HEK293T (cell line): ENCODE data around the gene MAPT.

Experiments
- CTBP1 ChIP-seq: fragments of 450-650 bp; IDR thresholded peaks from 2 replicates; pipeline ENCODE4 v1.6.1; 2016; ENCODE audit warnings: borderline replicate concordance
- FOXA1 ChIP-seq: fragments of 450-650 bp; IDR thresholded peaks from 2 replicates; pipeline ENCODE4 v1.6.1; 2016; ENCODE audit warnings: mild to moderate bottlenecking
- FOXK2 ChIP-seq: fragments of 450-650 bp; IDR thresholded peaks from 2 replicates; pipeline ENCODE4 v1.6.1; 2016; ENCODE audit warnings: mild to moderate bottlenecking
- FOXM1 ChIP-seq: fragments of 450-650 bp; IDR thresholded peaks from 2 replicates; pipeline ENCODE4 v1.6.1; 2017; ENCODE audit warnings: mild to moderate bottlenecking, borderline replicate concordance
- HDGF ChIP-seq: fragments of 450-650 bp; IDR thresholded peaks from 2 replicates; pipeline ENCODE4 v1.6.1; 2017; ENCODE audit warnings: antibody characterized with exemption, borderline replicate concordance
- L3MBTL2 ChIP-seq: fragments of 450-650 bp; conservative IDR thresholded peaks from 2 replicates; pipeline ENCODE4 v1.6.1; 2016; ENCODE audit warnings: mild to moderate bottlenecking
- NFRKB ChIP-seq: fragments of 450-650 bp; IDR thresholded peaks from 2 replicates; pipeline ENCODE4 v1.6.1; 2016; ENCODE audit warnings: mild to moderate bottlenecking, moderate library complexity
- SP1 ChIP-seq: fragments of 450-650 bp; IDR thresholded peaks from 2 replicates; pipeline ENCODE4 v1.6.1; 2017
- TARDBP ChIP-seq: fragments of 450-650 bp; IDR thresholded peaks from 2 replicates; pipeline ENCODE4 v1.6.1; 2016
- ZNF384 ChIP-seq: fragments of 450-650 bp; IDR thresholded peaks from 2 replicates; pipeline ENCODE4 v1.6.1; 2016

GRCh38 chr17:45970659-45971058 lies 76.3 kb downstream of the MAPT start:
- TF ChIP-seq FOXA1: no peak
- TF ChIP-seq FOXM1: no peak
- TF ChIP-seq FOXK2: no peak
- no peak for TF ChIP-seq HDGF
- TF ChIP-seq L3MBTL2: no peak
- TF ChIP-seq SP1: no peak
- TF ChIP-seq TARDBP: no peak
- no peak for TF ChIP-seq CTBP1
- TF ChIP-seq NFRKB: no peak
- no peak for TF ChIP-seq ZNF384
